ENCODE results near the gene GSTO2.

GSTO2 gene

GRCh38 chr10:104306897-104307296 lies 37.9 kb downstream of the GSTO2 start:
- no peak for TF ChIP-seq CTCF (IDR thresholded peaks at IDR 0.05)
- no peak overlapping the region for H3K27ac ChIP-seq
- H3K36me3 ChIP-seq (ENCODE audit: control insufficient read depth, insufficient read depth, low read length) = no peaks in the 10 kb centered on the region
- peaks cover 22% of the 10 kb centered on the region for H3K4me1 ChIP-seq
- H3K79me2 ChIP-seq = no peaks in the 10 kb centered on the region
- H3K4me2 ChIP-seq (ENCODE audit: low read length) = no peak overlapping the region
- no peaks in the 10 kb centered on the region for H3K9me3 ChIP-seq (ENCODE audit: control insufficient read depth, low read length)
- H2AFZ ChIP-seq = no peak overlapping the region
- H3K27me3 ChIP-seq (ENCODE audit: control insufficient read depth, insufficient read depth, low read length) = no peaks in the 10 kb centered on the region
- H3K4me3 ChIP-seq (ENCODE audit: low read depth, low read length) = no peak overlapping the region
- H3K9ac ChIP-seq = no peak overlapping the region

- no peaks in the 10 kb centered on the region for H3K79me2 ChIP-seq
- no peak overlapping the region for H2AFZ ChIP-seq
- H3K9me3 ChIP-seq (ENCODE audit: control insufficient read depth, low read length) = no peaks in the 10 kb centered on the region
- peaks cover 22% of the 10 kb centered on the region for H3K4me1 ChIP-seq
- no peak overlapping the region for H3K27ac ChIP-seq
- no peak overlapping the region for H3K9ac ChIP-seq
- TF ChIP-seq CTCF (IDR thresholded peaks at IDR 0.05) = no peak
- no peak overlapping the region for H3K4me3 ChIP-seq (ENCODE audit: low read depth, low read length)
- H3K4me2 ChIP-seq (ENCODE audit: low read length) = no peak overlapping the region
- H3K27me3 ChIP-seq (ENCODE audit: control insufficient read depth, insufficient read depth, low read length) = no peaks in the 10 kb centered on the region
- H3K36me3 ChIP-seq (ENCODE audit: control insufficient read depth, insufficient read depth, low read length) = no peaks in the 10 kb centered on the region
Measured at GRCh38 chr10:104307576-104308438, 38.8 kb downstream of the GSTO2 start.

- H3K27me3 ChIP-seq (ENCODE audit: control insufficient read depth, insufficient read depth, low read length) = no peaks in the 10 kb centered on the region
- no peaks in the 10 kb centered on the region for H3K9me3 ChIP-seq (ENCODE audit: control insufficient read depth, low read length)
- H3K79me2 ChIP-seq = no peaks in the 10 kb centered on the region
- H2AFZ ChIP-seq = no peak overlapping the region
- no peaks in the 10 kb centered on the region for H3K36me3 ChIP-seq (ENCODE audit: control insufficient read depth, insufficient read depth, low read length)
- no peak overlapping the region for H3K4me2 ChIP-seq (ENCODE audit: low read length)
- no peak for TF ChIP-seq CTCF (IDR thresholded peaks at IDR 0.05)
- peaks cover 22% of the 10 kb centered on the region for H3K4me1 ChIP-seq
- H3K27ac ChIP-seq = no peak overlapping the region
- H3K9ac ChIP-seq = no peak overlapping the region
- H3K4me3 ChIP-seq (ENCODE audit: low read depth, low read length) = no peak overlapping the region
Measured at GRCh38 chr10:104308439-104308903, 39.5 kb downstream of the GSTO2 start.

GRCh38 chr10:104309980-104310978 lies 41.3 kb downstream of the GSTO2 start:
- no peaks in the 10 kb centered on the region for H3K27me3 ChIP-seq (ENCODE audit: control insufficient read depth, insufficient read depth, low read length)
- H3K4me1 ChIP-seq = peaks cover 7% of the 10 kb centered on the region
- no peak overlapping the region for H3K27ac ChIP-seq
- H3K36me3 ChIP-seq (ENCODE audit: control insufficient read depth, insufficient read depth, low read length) = no peaks in the 10 kb centered on the region
- peaks cover 2% of the 10 kb centered on the region for H3K79me2 ChIP-seq
- no peaks in the 10 kb centered on the region for H3K9me3 ChIP-seq (ENCODE audit: control insufficient read depth, low read length)
- H3K4me3 ChIP-seq (ENCODE audit: low read depth, low read length) = no peak overlapping the region
- no peak for TF ChIP-seq CTCF (IDR thresholded peaks at IDR 0.05)
- H2AFZ ChIP-seq = no peak overlapping the region
- no peak overlapping the region for H3K9ac ChIP-seq
- no peak overlapping the region for H3K4me2 ChIP-seq (ENCODE audit: low read length)
